NCI-H82 treated with DMSO at 0.1 percent for 48 hours (cell line): ENCODE results near the gene GPR146.
"Not testable (repeated sequence)": the region's sequence is repeated elsewhere in the genome, so short reads cannot be mapped to it uniquely, and the experiment has no call there.

Experiments
- DNase-seq: peaks from one replicate; lab custom pipeline; 2025; ENCODE audit not compliant: unreplicated experiment; lab: John Stamatoyannopoulos, UW

Gene GPR146

GRCh38 chr7:1074018-1074417 is 29.7 kb downstream of the GPR146 start:
- not testable (repeated sequence) for DNase-seq

GRCh38 chr7:1074593-1075431 is 30.5 kb downstream of the GPR146 start:
- DNase-seq: no peak

- DNase-seq: no peak
These were observed 32.1 kb downstream of the GPR146 start for GRCh38 chr7:1076184-1077072.

GRCh38 chr7:1078519-1078918 is 34.2 kb downstream of the GPR146 start:
- no peak for DNase-seq

GRCh38 chr7:1078985-1079384 is 34.6 kb downstream of the GPR146 start:
- no peak for DNase-seq

GRCh38 chr7:1079546-1079945 is 35.2 kb downstream of the GPR146 start:
- no peak for DNase-seq

GRCh38 chr7:1080252-1080920 is 36.0 kb downstream of the GPR146 start:
- DNase-seq: no peak

- DNase-seq: no peak
These were observed 36.5 kb downstream of the GPR146 start for GRCh38 chr7:1080921-1081255.

- DNase-seq: no peak
These were observed 37.0 kb downstream of the GPR146 start for GRCh38 chr7:1081336-1081735.

GRCh38 chr7:1081931-1082401 is 37.6 kb downstream of the GPR146 start:
- no peak for DNase-seq

- no peak for DNase-seq
These were observed 39.6 kb downstream of the GPR146 start for GRCh38 chr7:1083729-1084657.

- DNase-seq: no peak
These were observed 40.9 kb downstream of the GPR146 start for GRCh38 chr7:1085266-1085665.

- DNase-seq: no peak
These were observed 41.6 kb downstream of the GPR146 start for GRCh38 chr7:1085910-1086421.

GRCh38 chr7:1086588-1087464 is 42.5 kb downstream of the GPR146 start:
- no peak for DNase-seq

GRCh38 chr7:1087465-1087814 is 43.1 kb downstream of the GPR146 start:
- DNase-seq: no peak

GRCh38 chr7:1087952-1088920 is 43.9 kb downstream of the GPR146 start, which contains the start of gene GPER1:
Gene GPER1 (plus strand): TSS chr7:1088113. CDS start chr7:1091729, 3,616 bp downstream.
- DNase-seq: no peak

GRCh38 chr7:1090236-1090635 is 45.9 kb downstream of the GPR146 start:
- no peak for DNase-seq
